OCI-LY1 (cell line): ENCODE measurements around the gene BTNL2.

ENCODE experiments used
- H2AFZ ChIP-seq: fragments of 200-600 bp; sonication (generic), shearing (Covaris generic); 2 replicates; pipeline ENCODE4 v1.6.0; 2014; ENCODE audit warnings: antibody characterized with exemption, mild to moderate bottlenecking, low read length
- H3F3A ChIP-seq: fragments of 200-600 bp; sonication (generic), shearing (Covaris generic); 2 replicates; pipeline ENCODE4 v1.6.0; 2014; ENCODE audit warnings: mild to moderate bottlenecking, antibody characterized with exemption, low read length, moderate library complexity; ENCODE audit not compliant: insufficient read depth
- H3K27ac ChIP-seq: fragments of 200-600 bp; sonication (generic); 2 replicates; pipeline ENCODE4 v1.5.1; 2014; ENCODE audit warnings: low read length, mixed run types, mild to moderate bottlenecking, low read depth; ENCODE audit not compliant: poor library complexity, severe bottlenecking
- H3K27me3 ChIP-seq: fragments of 200-600 bp; sonication (generic); 2 replicates; pipeline ENCODE4 v1.6.0; 2014; ENCODE audit warnings: antibody characterized with exemption, mild to moderate bottlenecking, low read length, moderate library complexity; ENCODE audit not compliant: insufficient read depth
- H3K36me3 ChIP-seq: fragments of 200-600 bp; sonication (generic); 2 replicates; pipeline ENCODE4 v1.6.1; 2014; ENCODE audit warnings: mild to moderate bottlenecking, antibody characterized with exemption, low read length, moderate library complexity, mixed read lengths; ENCODE audit not compliant: insufficient read depth
- H3K4me1 ChIP-seq: fragments of 200-600 bp; sonication (generic); 2 replicates; pipeline ENCODE4 v1.5.1; 2014; ENCODE audit warnings: mild to moderate bottlenecking, low read length, moderate library complexity; ENCODE audit not compliant: insufficient read depth, severe bottlenecking
- H3K4me2 ChIP-seq: fragments of 200-600 bp; sonication (generic), shearing (Covaris generic); 2 replicates; pipeline ENCODE4 v1.6.1; 2014; ENCODE audit warnings: low read length
- H3K4me3 ChIP-seq: fragments of 200-600 bp; sonication (generic); 2 replicates; pipeline ENCODE4 v1.5.1; 2014; ENCODE audit warnings: low read length, low read depth, mild to moderate bottlenecking, mixed read lengths; ENCODE audit not compliant: poor library complexity, severe bottlenecking
- H3K79me2 ChIP-seq: fragments of 200-600 bp; shearing (Covaris generic); 2 replicates; pipeline ENCODE4 v1.6.1; 2016; ENCODE audit warnings: mixed run types, low read length, mixed read lengths; ENCODE audit not compliant: insufficient read depth
- H3K9ac ChIP-seq: fragments of 200-600 bp; sonication (generic), shearing (Covaris generic); 2 replicates; pipeline ENCODE4 v1.6.1; 2014; ENCODE audit warnings: mild to moderate bottlenecking, low read length, mixed read lengths
- H3K9me2 ChIP-seq: fragments of 200-600 bp; sonication (generic), shearing (Covaris generic); 2 replicates; pipeline ENCODE4 v1.6.1; 2014; ENCODE audit warnings: low read depth, mild to moderate bottlenecking, low read length, mixed read lengths
- H3K9me3 ChIP-seq: fragments of 200-600 bp; shearing (Covaris generic); 2 replicates; pipeline ENCODE4 v1.6.1; 2014; ENCODE audit warnings: low read length, mixed read lengths
- H4K20me1 ChIP-seq: fragments of 200-600 bp; sonication (generic), shearing (Covaris generic); 2 replicates; pipeline ENCODE4 v1.6.0; 2016; ENCODE audit warnings: mild to moderate bottlenecking, low read length; ENCODE audit not compliant: insufficient read depth
- EZH2 ChIP-seq: fragments of 200-600 bp; sonication (generic), shearing (Covaris generic); IDR thresholded peaks from 2 replicates; pipeline ENCODE4 v1.8.0; 2017; ENCODE audit warnings: borderline replicate concordance, mixed run types, mild to moderate bottlenecking, antibody characterized with exemption, low read length, moderate library complexity, mixed read lengths
- TF ChIP-seq, protein P1 (sequence below): fragments of 200-600 bp; sonication (generic), shearing (Covaris generic); IDR thresholded peaks from 2 replicates; pipeline ENCODE4 v1.5.1; 2017; ENCODE audit warnings: mild to moderate bottlenecking, antibody characterized with exemption, low read length, moderate library complexity, mixed read lengths

BTNL2 gene

DNA sequence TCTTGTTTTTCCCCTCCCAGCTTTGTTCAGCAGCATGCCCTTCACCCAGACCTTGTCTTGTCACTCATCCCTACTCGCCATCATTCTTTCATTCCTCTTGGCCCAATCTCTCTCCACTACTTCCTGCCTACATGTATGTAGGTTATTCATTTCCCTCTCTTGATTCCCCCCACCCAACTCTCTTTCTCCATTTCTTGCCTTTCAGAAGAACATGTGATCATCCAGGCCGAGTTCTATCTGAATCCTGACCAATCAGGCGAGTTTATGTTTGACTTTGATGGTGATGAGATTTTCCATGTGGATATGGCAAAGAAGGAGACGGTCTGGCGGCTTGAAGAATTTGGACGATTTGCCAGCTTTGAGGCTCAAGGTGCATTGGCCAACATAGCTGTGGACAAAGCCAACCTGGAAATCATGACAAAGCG is 35.3 kb upstream of the BTNL2 start:
- Histone ChIP-seq H3K9ac (no peak overlapping the region), H3K36me3 (no peaks in the 10 kb centered on the region), H3K79me2 (no peaks in the 10 kb centered on the region), H3K9me3 (no peaks in the 10 kb centered on the region; the same call in 1 of the 2 replicates), H3K4me1 (no peaks in the 10 kb centered on the region), H3K9me2 (no peaks in the 10 kb centered on the region), H3F3A (no peaks in the 10 kb centered on the region), H2AFZ (no peak overlapping the region), H3K27me3 (peaks cover 8% of the 10 kb centered on the region; the same call in 1 of the 2 replicates), H3K4me2 (no peak overlapping the region), H4K20me1 (no peaks in the 10 kb centered on the region), H3K4me3 (no peak overlapping the region), H3K27ac (no peak overlapping the region)
- no peak for TF ChIP-seq EZH2
- TF ChIP-seq, protein P1, sequence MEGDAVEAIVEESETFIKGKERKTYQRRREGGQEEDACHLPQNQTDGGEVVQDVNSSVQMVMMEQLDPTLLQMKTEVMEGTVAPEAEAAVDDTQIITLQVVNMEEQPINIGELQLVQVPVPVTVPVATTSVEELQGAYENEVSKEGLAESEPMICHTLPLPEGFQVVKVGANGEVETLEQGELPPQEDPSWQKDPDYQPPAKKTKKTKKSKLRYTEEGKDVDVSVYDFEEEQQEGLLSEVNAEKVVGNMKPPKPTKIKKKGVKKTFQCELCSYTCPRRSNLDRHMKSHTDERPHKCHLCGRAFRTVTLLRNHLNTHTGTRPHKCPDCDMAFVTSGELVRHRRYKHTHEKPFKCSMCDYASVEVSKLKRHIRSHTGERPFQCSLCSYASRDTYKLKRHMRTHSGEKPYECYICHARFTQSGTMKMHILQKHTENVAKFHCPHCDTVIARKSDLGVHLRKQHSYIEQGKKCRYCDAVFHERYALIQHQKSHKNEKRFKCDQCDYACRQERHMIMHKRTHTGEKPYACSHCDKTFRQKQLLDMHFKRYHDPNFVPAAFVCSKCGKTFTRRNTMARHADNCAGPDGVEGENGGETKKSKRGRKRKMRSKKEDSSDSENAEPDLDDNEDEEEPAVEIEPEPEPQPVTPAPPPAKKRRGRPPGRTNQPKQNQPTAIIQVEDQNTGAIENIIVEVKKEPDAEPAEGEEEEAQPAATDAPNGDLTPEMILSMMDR, result no peak

DNA sequence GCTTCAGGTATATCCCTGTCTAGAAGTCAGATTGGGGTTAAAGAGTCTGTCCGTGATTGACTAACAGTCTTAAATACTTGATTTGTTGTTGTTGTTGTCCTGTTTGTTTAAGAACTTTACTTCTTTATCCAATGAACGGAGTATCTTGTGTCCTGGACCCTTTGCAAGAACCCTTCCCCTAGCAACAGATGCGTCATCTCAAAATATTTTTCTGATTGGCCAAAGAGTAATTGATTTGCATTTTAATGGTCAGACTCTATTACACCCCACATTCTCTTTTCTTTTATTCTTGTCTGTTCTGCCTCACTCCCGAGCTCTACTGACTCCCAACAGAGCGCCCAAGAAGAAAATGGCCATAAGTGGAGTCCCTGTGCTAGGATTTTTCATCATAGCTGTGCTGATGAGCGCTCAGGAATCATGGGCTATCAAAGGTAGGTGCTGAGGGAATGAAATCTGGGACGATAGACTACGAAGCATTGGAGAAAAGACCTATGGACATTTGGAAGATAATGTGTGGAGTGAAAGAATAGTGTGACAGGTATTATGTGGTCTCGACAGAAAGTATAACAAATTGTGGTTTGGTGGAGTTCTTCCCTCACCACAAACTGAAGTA is 32.7 kb upstream of the BTNL2 start, which contains the start of gene HLA-DRA:
Gene HLA-DRA (plus strand): TSS at position 286 of the 613 bp plus-strand sequence. CDS start 64 bp downstream, at position 350.
- no peak within 1 kb of the TSS for H3K4me2 ChIP-seq
- TF ChIP-seq, protein P1, result no peak
- no peak for TF ChIP-seq EZH2
- no peaks in the 10 kb centered on the region for H3K9me2 ChIP-seq
- H3K27ac ChIP-seq, result no peak within 1 kb of the TSS
- no peak within 1 kb of the TSS for H3K9ac ChIP-seq
- peaks cover 8% of the 10 kb centered on the region; the same call in 1 of the 2 replicates for H3K27me3 ChIP-seq
- no peaks in the 10 kb centered on the region for H3K4me1 ChIP-seq
- H2AFZ ChIP-seq, result no peak within 1 kb of the TSS
- H3K4me3 ChIP-seq, result no peak within 1 kb of the TSS
- H3F3A ChIP-seq, result no peaks in the 10 kb centered on the region
- H3K36me3 ChIP-seq, result no peaks in the 10 kb centered on the region
- no peaks in the 10 kb centered on the region; the same call in 1 of the 2 replicates for H3K9me3 ChIP-seq
- H3K79me2 ChIP-seq, result no peaks in the 10 kb centered on the region
- H4K20me1 ChIP-seq, result no peaks in the 10 kb centered on the region

DNA sequence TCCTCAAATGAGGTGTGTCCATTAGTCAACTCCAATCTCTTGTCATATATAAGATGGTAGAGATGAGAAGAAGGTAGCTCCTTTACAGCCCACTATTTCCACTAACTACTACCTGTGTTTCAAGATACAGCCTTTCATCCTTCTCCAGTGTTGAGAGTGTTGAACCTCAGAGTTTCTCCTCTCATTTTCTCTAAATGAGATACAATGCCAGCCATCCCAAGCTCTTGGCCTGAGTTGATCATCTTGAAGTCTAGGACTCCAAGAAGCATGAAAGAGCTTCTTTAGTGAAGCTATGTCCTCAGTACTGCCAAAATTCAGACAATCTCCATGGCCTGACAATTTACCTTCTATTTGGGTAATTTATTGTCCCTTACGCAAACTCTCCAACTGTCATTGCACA is 32.2 kb upstream of the BTNL2 start:
- Histone ChIP-seq H3K4me3 (no peak overlapping the region), H3K4me2 (no peak overlapping the region), H3K27ac (no peak overlapping the region), H4K20me1 (no peaks in the 10 kb centered on the region), H3K79me2 (no peaks in the 10 kb centered on the region), H3K9ac (no peak overlapping the region), H2AFZ (no peak overlapping the region), H3K4me1 (no peaks in the 10 kb centered on the region), H3K27me3 (peaks cover 8% of the 10 kb centered on the region; the same call in 1 of the 2 replicates), H3K9me3 (no peaks in the 10 kb centered on the region; the same call in 1 of the 2 replicates), H3K9me2 (no peaks in the 10 kb centered on the region), H3F3A (no peaks in the 10 kb centered on the region), H3K36me3 (no peaks in the 10 kb centered on the region)
- TF ChIP-seq EZH2, result no peak
- TF ChIP-seq, protein P1, result no peak
